ENCODE results near the gene TPSAB1. TPM values are rescaled to one million over a fixed set of nuclear protein-coding genes. Genes with fewer than 3 reads are reported as not detected.
A peak's percentile ranks its signal among the peaks of the same experiment; 100 is the strongest.

The TPSAB1 gene
- total RNA-seq, 1 experiment from 2014 or later = not detected

DNA sequence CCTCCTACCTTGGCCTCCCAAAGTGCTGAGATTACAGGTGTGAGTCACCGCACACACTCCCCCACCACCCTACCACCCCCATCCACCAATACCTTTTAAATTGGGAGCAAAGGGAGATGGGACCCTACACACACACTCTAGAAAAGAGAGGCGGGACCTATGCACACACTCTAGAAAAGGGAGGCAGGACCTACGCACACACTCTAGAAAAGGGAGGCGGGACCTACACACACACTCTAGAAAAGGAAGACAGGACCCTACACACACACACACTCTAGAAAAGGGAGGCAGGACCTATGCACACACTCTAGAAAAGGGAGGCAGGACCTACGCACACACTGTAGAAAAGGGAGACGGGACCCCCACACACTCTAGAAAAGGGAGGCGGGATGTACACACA is 34.3 kb downstream of the TPSAB1 start:
- Histone ChIP-seq H3K27me3 (peaks cover 51% of the 10 kb centered on the region), H3K27ac (no peak overlapping the region), H3K9me3 (replicated peaks) (no peaks in the 10 kb centered on the region), H3K4me3 (no peak overlapping the region), H3K4me1 (peaks cover 27% of the 10 kb centered on the region), H3K36me3 (no peaks in the 10 kb centered on the region)
- no peak for DNase-seq

DNA sequence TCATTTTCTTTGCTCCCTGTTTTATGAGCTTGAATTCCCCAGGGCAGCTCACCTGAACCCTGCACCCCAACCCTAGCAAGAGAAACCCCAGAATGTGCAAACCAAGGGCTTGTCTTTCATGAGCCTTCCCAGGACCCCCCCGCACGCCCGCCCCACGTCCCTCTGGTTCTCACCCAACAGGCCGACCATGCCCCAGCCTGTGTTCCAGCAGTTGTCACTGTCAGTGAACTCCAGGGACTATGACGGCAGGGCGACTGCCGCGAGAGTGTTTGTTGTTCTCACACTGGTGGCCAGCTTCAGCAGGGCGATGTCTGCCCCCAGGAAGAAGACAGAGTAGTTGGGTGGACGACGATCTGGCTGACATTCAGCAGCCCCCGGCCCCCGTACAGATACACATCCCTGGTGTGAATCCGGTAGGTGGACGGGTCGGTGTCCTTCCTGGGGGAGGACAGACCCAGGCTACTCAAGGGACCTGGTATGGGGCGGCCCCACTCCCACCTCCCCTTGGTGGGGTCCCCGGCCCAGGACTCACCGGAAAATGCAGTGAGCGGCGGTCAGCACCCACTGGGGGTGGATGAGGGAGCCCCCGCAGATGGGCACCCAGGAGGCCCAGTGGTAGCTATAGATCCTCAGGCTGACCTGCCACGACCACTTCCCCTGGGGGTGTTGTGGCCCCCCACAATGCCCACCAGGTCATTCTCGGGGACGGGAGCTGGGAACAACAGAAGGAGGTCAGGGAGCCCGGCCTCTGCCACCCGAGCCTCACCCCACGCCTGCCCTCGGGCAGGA is 35.5 kb downstream of the TPSAB1 start:
- Histone ChIP-seq H3K4me1 (peaks cover 27% of the 10 kb centered on the region), H3K27me3 (peaks cover 53% of the 10 kb centered on the region), H3K4me3 (peak overlapping the region; percentile 14; the same call in 1 of the 2 replicates), H3K36me3 (no peaks in the 10 kb centered on the region), H3K9me3 (replicated peaks) (no peaks in the 10 kb centered on the region), H3K27ac (no peak overlapping the region)
- DNase-seq = peak; percentile 72 to 83

GRCh38 chr16:1276580-1276878 is 36.0 kb downstream of the TPSAB1 start:
- Histone ChIP-seq H3K4me3 (no peak overlapping the region), H3K9me3 (replicated peaks) (no peaks in the 10 kb centered on the region), H3K36me3 (no peaks in the 10 kb centered on the region), H3K4me1 (peaks cover 27% of the 10 kb centered on the region), H3K27me3 (peaks cover 57% of the 10 kb centered on the region), H3K27ac (no peak overlapping the region)
- DNase-seq = no peak

GRCh38 chr16:1277151-1277598 is 36.7 kb downstream of the TPSAB1 start:
- no peaks in the 10 kb centered on the region for H3K9me3 ChIP-seq (replicated peaks)

DNA sequence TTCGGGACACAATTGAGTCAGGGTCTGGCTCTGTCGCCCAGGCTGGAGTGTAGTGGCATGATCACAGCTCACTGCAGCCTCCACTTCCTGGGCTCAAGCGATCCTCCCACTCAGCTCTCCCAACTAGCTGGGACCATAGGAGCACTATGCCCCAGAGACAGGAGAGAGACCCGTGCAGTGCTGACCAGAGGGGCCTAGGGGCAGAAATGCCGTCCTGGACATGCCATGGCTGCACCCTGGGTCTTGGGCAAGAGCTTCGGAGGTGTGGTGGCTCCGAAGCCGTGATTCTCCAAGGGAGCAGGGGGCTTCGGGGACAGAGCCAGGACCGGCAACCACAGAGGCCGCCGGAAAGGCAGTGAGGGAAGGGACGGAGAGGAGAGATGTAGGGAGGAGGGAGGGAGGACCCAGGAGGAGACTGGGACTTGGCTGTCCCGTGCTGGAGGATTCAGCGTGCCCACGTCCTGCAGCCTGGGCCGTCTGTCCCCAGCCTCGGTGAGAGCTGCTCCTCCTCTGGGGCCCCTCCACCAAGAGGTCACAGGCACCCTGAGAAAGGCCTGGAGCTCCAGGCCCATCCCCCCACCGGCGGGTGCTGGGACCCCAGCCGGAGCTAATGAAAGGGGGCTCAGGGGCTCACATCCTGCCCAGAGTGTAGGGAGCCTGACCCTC is 37.2 kb downstream of the TPSAB1 start:
- H3K36me3 ChIP-seq = no peaks in the 10 kb centered on the region
- no peaks in the 10 kb centered on the region for H3K9me3 ChIP-seq (replicated peaks)
- no peak overlapping the region for H3K4me3 ChIP-seq
- peak; percentile 6 to 27 for DNase-seq
- H3K27me3 ChIP-seq = peaks cover 64% of the 10 kb centered on the region
- peaks cover 23% of the 10 kb centered on the region for H3K4me1 ChIP-seq
- H3K27ac ChIP-seq = no peak overlapping the region

More at GRCh38 chr16:1277151-1277598, 36.7 kb downstream of the TPSAB1 start:
- Histone ChIP-seq H3K27ac (no peak overlapping the region), H3K36me3 (no peaks in the 10 kb centered on the region), H3K4me3 (no peak overlapping the region), H3K27me3 (peaks cover 63% of the 10 kb centered on the region), H3K4me1 (peaks cover 25% of the 10 kb centered on the region)
- DNase-seq = no peak

DNA sequence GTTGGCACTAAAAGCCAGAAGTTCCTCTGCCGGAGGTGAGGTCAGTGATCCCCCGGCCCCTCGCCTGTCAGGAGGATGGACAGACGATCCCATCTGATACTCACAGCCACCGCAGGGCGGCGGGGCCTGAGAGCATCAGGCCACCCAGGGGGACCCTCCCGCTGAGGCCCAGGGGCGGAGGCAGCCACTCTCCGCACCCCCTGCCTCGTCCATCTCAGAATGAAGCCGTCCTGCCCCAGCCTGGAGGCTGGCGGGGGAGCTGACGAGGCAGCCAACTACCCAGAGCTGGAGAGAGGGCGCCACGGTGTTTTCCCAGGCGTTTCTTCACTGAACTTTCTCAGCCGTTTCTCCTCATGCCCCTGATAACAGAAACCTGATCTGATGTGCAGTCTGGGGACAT is 38.0 kb downstream of the TPSAB1 start:
- Histone ChIP-seq H3K4me3 (no peak overlapping the region), H3K9me3 (replicated peaks) (no peaks in the 10 kb centered on the region), H3K27me3 (peaks cover 72% of the 10 kb centered on the region), H3K27ac (no peak overlapping the region), H3K36me3 (no peaks in the 10 kb centered on the region), H3K4me1 (peaks cover 26% of the 10 kb centered on the region)
- DNase-seq = peak; percentile 45 to 54

DNA sequence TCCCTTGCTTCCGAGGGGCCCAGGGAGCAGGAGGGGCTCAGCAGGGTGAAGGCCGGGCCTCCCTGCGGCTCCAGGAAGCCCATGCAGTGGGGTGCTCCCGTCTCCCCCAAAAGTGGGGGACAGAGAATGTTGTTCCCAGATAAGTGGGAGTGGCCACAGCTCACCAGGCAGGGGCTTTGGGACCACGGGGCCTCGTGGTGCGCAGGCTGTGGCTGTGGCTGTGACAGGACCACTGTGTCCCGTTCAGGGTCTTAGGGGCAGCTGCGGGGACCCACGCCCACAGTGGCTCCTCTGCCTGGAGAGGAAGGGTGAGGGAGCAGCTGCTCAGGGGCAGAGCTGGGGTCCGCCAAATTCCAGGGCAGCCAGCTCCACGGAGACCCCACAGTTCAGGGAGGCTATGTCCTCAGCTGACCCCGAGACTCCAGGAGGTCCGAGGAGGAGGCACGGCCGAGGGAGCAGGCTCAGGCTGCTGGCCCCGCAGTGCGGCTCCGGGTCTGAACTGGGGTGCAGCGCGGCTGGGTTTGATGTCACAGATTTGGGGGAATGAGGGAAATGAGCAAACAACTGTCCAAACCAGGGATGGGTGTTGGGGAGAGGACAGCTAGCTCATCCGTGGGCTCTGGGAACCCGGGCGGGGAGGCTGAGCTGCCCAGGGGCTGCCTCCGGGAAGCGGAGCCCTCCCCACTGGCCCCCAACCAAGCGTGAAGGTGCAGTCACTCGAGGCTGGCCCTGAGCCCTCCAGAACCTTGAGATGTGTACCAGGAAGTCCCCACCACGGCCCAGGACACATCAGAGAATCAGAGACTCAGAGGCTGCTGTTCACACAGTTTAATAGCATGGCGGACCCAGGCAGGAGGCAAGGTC is 38.8 kb downstream of the TPSAB1 start:
- peaks cover 77% of the 10 kb centered on the region for H3K27me3 ChIP-seq
- no peak for DNase-seq

DNA sequence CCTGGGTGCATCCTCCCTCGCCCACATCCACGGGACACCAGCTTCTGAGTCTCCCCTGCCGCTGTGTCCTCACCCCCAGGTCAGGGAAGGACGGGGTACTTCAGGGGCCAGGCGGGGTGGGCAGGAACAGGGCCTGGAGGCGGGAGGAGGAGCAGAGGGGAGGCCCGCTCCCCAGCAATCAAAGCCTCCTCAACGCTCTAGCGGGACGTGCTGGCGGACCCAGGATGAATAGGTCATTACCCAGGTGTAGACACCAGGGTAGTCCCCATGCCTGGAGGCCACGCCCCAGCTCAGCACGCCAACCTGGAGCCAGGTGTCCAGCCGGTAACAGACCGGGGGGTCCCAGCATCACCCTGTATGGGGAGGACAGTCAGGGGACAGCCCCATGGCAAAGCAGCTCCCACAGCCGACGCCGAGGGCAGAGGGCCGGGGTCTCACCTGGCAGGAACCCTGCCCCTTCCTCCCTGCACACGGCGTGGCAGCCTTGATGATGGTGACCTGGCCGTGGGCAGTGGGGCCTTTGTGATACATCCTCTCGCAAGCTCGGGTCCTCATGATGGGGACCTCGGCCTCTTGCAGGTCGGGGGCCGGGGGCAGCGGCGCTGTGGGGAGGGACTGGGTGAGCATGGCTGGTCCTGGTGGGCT is 39.6 kb downstream of the TPSAB1 start:
- no peak overlapping the region for H3K27ac ChIP-seq
- no peaks in the 10 kb centered on the region for H3K36me3 ChIP-seq
- peaks cover 35% of the 10 kb centered on the region for H3K4me1 ChIP-seq
- H3K4me3 ChIP-seq = no peak overlapping the region
- no peak for DNase-seq
- H3K27me3 ChIP-seq = peaks cover 80% of the 10 kb centered on the region
- H3K9me3 ChIP-seq (replicated peaks) = no peaks in the 10 kb centered on the region

More for the DNA sequence above, 38.8 kb downstream of the TPSAB1 start:
- H3K4me1 ChIP-seq = peaks cover 35% of the 10 kb centered on the region
- no peaks in the 10 kb centered on the region for H3K9me3 ChIP-seq (replicated peaks)
- H3K27ac ChIP-seq = no peak overlapping the region
- H3K4me3 ChIP-seq = no peak overlapping the region
- H3K36me3 ChIP-seq = no peaks in the 10 kb centered on the region

DNA sequence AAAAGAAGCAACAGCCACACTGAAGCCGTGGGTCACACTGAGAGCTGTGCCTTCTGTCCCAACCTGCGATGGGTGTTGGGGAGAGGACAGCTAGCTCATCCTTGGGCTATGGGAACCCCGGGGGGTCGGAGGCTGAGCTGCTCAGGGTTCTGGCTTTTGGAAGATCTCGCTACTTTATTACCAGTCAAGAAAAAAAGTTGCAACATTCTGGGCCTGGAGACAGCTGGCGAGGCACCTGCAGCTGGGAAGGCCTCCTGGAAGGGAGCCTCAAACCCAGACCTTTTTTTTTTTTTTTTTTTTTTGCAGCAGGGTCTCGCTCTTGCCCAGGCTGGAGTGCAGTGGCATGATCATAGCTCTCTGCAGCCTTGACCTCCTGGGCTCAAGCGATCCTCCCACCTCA is 40.3 kb downstream of the TPSAB1 start:
- Histone ChIP-seq H3K36me3 (no peaks in the 10 kb centered on the region), H3K27ac (no peak overlapping the region), H3K4me3 (no peak overlapping the region), H3K27me3 (peaks cover 80% of the 10 kb centered on the region), H3K4me1 (peaks cover 31% of the 10 kb centered on the region), H3K9me3 (replicated peaks) (no peaks in the 10 kb centered on the region)
- DNase-seq = no peak

GRCh38 chr16:1281517-1281916 is 41.0 kb downstream of the TPSAB1 start:
- Histone ChIP-seq H3K27ac (no peak overlapping the region), H3K27me3 (peaks cover 80% of the 10 kb centered on the region), H3K4me3 (no peak overlapping the region), H3K9me3 (replicated peaks) (no peaks in the 10 kb centered on the region), H3K4me1 (peaks cover 24% of the 10 kb centered on the region), H3K36me3 (no peaks in the 10 kb centered on the region)
- no peak for DNase-seq

GRCh38 chr16:1282324-1282973 is 41.9 kb downstream of the TPSAB1 start:
- no peak for DNase-seq
- H3K9me3 ChIP-seq (replicated peaks) = no peaks in the 10 kb centered on the region
- no peaks in the 10 kb centered on the region for H3K36me3 ChIP-seq
- H3K27me3 ChIP-seq = peaks cover 74% of the 10 kb centered on the region
- H3K4me1 ChIP-seq = peaks cover 24% of the 10 kb centered on the region
- no peak overlapping the region for H3K4me3 ChIP-seq
- no peak overlapping the region for H3K27ac ChIP-seq

DNA sequence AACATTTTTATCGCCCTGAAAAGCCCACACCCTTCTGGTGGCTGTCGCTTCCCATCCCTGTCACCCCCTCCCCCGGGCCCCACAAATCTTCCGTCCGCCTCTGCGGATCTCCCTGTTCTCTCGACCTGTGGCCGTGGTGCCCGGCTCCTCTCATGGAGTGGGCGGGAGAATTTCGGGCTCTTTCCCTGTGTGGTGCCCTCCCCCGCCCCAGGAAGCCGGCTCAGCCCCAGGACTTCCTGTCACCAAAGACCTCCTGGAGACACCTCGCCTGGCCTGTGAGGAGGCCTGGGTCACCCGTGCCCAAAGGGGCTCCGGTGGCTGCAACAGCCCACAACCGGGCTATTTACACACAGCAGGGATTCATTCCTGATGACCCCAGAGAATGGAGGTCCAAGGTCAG is 42.8 kb downstream of the TPSAB1 start:
- H3K4me3 ChIP-seq = no peak overlapping the region
- H3K9me3 ChIP-seq (replicated peaks) = no peaks in the 10 kb centered on the region
- H3K27ac ChIP-seq = no peak overlapping the region
- no peaks in the 10 kb centered on the region for H3K36me3 ChIP-seq
- peaks cover 21% of the 10 kb centered on the region for H3K4me1 ChIP-seq
- peaks cover 76% of the 10 kb centered on the region for H3K27me3 ChIP-seq
- DNase-seq = no peak

GRCh38 chr16:1283996-1284616 is 43.6 kb downstream of the TPSAB1 start:
- H3K9me3 ChIP-seq (replicated peaks) = no peaks in the 10 kb centered on the region
- no peak overlapping the region for H3K27ac ChIP-seq
- H3K4me3 ChIP-seq = no peak overlapping the region
- H3K36me3 ChIP-seq = no peaks in the 10 kb centered on the region
- H3K4me1 ChIP-seq = peaks cover 13% of the 10 kb centered on the region
- H3K27me3 ChIP-seq = peaks cover 76% of the 10 kb centered on the region
- peak in 1 of 2 experiments; percentile 60 for DNase-seq
